Measurements from ENCODE around the gene PTPRG. TPM values are rescaled to one million over a fixed set of nuclear protein-coding genes. Genes with fewer than 3 reads are reported as not detected.

PTPRG gene
- total and polyA plus RNA-seq, 12 donors = 6.3 to 119 (median 72.2) TPM

- Histone ChIP-seq H3K27ac (no peak overlapping the region), H3K36me3 (replicated peaks in 1 of 2) (no peaks in the 10 kb centered on the region), H3K27me3 (no peaks in the 10 kb centered on the region), H3K4me3 (no peak overlapping the region), H3K4me1 (replicated peaks in 1 of 2) (peaks cover 17 to 23% of the 10 kb centered on the region in 2 donors), H3K9me3 (replicated peaks in 1 of 3) (no peaks in the 10 kb centered on the region)
- DNase-seq = no peak
- intact Hi-C loops (cut with DNase I) = loop anchor here in 1 of 2 donors (10.0 kb wide), 2 partner anchors 68 to 212 kb away; partner anchors contain the start of gene PTPRG
- TF ChIP-seq POLR2A (IDR thresholded peaks at IDR 0.05) = no peak
- TF ChIP-seq, protein P1, sequence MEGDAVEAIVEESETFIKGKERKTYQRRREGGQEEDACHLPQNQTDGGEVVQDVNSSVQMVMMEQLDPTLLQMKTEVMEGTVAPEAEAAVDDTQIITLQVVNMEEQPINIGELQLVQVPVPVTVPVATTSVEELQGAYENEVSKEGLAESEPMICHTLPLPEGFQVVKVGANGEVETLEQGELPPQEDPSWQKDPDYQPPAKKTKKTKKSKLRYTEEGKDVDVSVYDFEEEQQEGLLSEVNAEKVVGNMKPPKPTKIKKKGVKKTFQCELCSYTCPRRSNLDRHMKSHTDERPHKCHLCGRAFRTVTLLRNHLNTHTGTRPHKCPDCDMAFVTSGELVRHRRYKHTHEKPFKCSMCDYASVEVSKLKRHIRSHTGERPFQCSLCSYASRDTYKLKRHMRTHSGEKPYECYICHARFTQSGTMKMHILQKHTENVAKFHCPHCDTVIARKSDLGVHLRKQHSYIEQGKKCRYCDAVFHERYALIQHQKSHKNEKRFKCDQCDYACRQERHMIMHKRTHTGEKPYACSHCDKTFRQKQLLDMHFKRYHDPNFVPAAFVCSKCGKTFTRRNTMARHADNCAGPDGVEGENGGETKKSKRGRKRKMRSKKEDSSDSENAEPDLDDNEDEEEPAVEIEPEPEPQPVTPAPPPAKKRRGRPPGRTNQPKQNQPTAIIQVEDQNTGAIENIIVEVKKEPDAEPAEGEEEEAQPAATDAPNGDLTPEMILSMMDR (IDR thresholded peaks at IDR 0.05) = no peak
- 96 to 99% (median 98%) methylated on average over 2 of the region's 2 CpGs for WGBS, 4 donors
Observed at GRCh38 chr3:61632568-61633175, 71.3 kb downstream of the PTPRG start.

DNA sequence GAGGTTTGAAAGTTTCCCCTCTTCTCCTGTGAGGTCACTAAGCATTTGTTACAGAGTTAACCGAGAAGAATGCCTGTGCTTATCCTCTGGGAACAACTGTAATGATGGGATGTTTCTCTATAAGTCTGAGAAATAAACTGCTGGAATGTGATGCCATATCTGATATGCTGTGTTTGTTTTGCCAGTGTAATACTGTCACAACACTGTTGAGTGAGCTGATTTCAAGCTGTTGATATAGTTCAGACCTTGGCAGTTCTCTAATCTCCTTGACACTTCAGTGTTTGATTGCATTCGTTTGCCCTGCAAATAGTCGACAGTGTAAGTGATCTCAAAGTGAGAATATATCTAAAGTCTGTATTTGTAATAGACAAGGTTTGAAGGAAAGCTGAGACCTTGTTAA, 73.3 kb downstream of the PTPRG start:
- no peaks in the 10 kb centered on the region for H3K9me3 ChIP-seq (replicated peaks in 1 of 3)
- 31 to 49% (median 39%) methylated on average over 3 of the region's 3 CpGs for WGBS, 4 donors
- no peaks in the 10 kb centered on the region for H3K27me3 ChIP-seq
- H3K4me1 ChIP-seq (replicated peaks in 1 of 2) = peaks cover 16 to 31% of the 10 kb centered on the region in 2 donors
- no peak overlapping the region for H3K27ac ChIP-seq
- DNase-seq = no peak
- intact Hi-C loops (cut with DNase I) = loop anchor here in 1 of 2 donors (10.0 kb wide), 2 partner anchors 70 to 210 kb away; partner anchors contain the start of gene PTPRG
- no peaks in the 10 kb centered on the region for H3K36me3 ChIP-seq (replicated peaks in 1 of 2)
- H3K4me3 ChIP-seq = no peak overlapping the region
- TF ChIP-seq, protein P1 (IDR thresholded peaks at IDR 0.05) = no peak
- no peak for TF ChIP-seq POLR2A (IDR thresholded peaks at IDR 0.05)

GRCh38 chr3:61637088-61638051, 76.0 kb downstream of the PTPRG start:
- H3K27ac ChIP-seq = peak overlapping the region; percentile 0 to 86 (median 73)
- no peaks in the 10 kb centered on the region for H3K27me3 ChIP-seq
- no peaks in the 10 kb centered on the region for H3K36me3 ChIP-seq (replicated peaks in 1 of 2)
- H3K4me3 ChIP-seq = peak overlapping the region in 2 of 4 donors; percentile 27 to 44
- peaks cover 16 to 31% of the 10 kb centered on the region in 2 donors for H3K4me1 ChIP-seq (replicated peaks in 1 of 2)
- intact Hi-C loops (cut with DNase I) = loop anchor here in 1 of 2 donors (10.0 kb wide), 2 partner anchors 73 to 207 kb away; partner anchors contain the start of gene PTPRG
- H3K9me3 ChIP-seq (replicated peaks in 1 of 3) = no peaks in the 10 kb centered on the region
- TF ChIP-seq, protein P1 (IDR thresholded peaks at IDR 0.05) = no peak
- peak in 1 of 2 donors; percentile 26 for TF ChIP-seq POLR2A (IDR thresholded peaks at IDR 0.05)
- DNase-seq = peak; percentile 38 to 75 (median 60)
- WGBS, 4 donors = 23 to 35% (median 29%) methylated on average over 8 to 16 of the region's 16 CpGs

- no peak overlapping the region for H3K27ac ChIP-seq
- intact Hi-C loops (cut with DNase I) = loop anchor here in 1 of 2 donors (10.0 kb wide), 2 partner anchors 74 to 206 kb away; partner anchors contain the start of gene PTPRG
- 94 to 100% (median 97%) methylated on average over 1 of the region's 1 CpG for WGBS, 4 donors
- no peak overlapping the region for H3K4me3 ChIP-seq
- H3K27me3 ChIP-seq = no peaks in the 10 kb centered on the region
- no peak for TF ChIP-seq POLR2A (IDR thresholded peaks at IDR 0.05)
- TF ChIP-seq, protein P1 (IDR thresholded peaks at IDR 0.05) = no peak
- H3K36me3 ChIP-seq (replicated peaks in 1 of 2) = no peaks in the 10 kb centered on the region
- no peaks in the 10 kb centered on the region for H3K9me3 ChIP-seq (replicated peaks in 1 of 3)
- DNase-seq = no peak
- H3K4me1 ChIP-seq (replicated peaks in 1 of 2) = peaks cover 16 to 31% of the 10 kb centered on the region in 2 donors
Observed at GRCh38 chr3:61638741-61639140, 77.4 kb downstream of the PTPRG start.

All from adrenal gland (tissue), 12 donors.